ENCODE data around the gene EEPD1. TPM values are rescaled to one million over a fixed set of nuclear protein-coding genes. Genes with fewer than 3 reads are reported as not detected.
"Not testable (repeated sequence)": the region's sequence is repeated elsewhere in the genome, so short reads cannot be mapped to it uniquely, and the experiment has no call there.

The EEPD1 gene
- polyA plus RNA-seq, 3 donors from 2014 or later, result 1.3 to 4.4 (median 2.1) TPM

- H3K27ac Mint-ChIP-seq, result no peak overlapping the region
- DNase-seq, result no peak
- H3K36me3 Mint-ChIP-seq, result no peaks in the 10 kb centered on the region
- no peak overlapping the region for H3K4me3 Mint-ChIP-seq
- H3K9me3 Mint-ChIP-seq, result no peaks in the 10 kb centered on the region
- no peaks in the 10 kb centered on the region for H3K4me1 Mint-ChIP-seq
- peaks cover 0 to 3% (median 0%) of the 10 kb centered on the region in 3 donors for H3K27me3 Mint-ChIP-seq (ENCODE audit: low read depth in 3 of 3)
These were observed 80.0 kb downstream of the EEPD1 start for GRCh38 chr7:36232971-36233550.

DNA sequence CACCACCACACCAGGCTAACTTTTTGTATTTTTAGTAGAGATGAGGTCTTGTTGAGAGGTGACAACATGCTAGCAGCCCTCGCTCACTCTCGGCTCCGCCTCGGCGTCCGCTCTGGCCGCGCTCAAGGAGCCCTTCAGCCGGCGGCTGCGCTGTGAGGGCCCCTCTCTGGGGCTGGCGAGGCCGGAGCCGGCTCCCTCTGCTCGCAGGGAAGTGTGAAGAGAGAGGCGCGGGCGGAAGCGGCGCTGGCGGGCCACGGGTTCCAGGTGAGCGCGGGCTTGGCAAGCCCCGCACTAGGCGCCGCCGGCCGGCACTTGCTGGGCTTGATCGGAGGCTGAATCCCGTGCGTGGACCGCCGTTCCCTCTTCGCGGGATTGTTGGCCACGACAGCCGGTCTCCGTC lies 83.0 kb downstream of the EEPD1 start:
- Mint-ChIP-seq H3K27ac (no peak overlapping the region), H3K4me1 (no peaks in the 10 kb centered on the region), H3K9me3 (no peaks in the 10 kb centered on the region), H3K36me3 (no peaks in the 10 kb centered on the region), H3K27me3 (ENCODE audit: low read depth in 3 of 3) (peaks cover 0 to 2% (median 0%) of the 10 kb centered on the region in 3 donors), H3K4me3 (no peak overlapping the region)
- DNase-seq, result no peak

- Mint-ChIP-seq H3K27me3 (ENCODE audit: low read depth in 3 of 3) (peaks cover 0 to 2% (median 0%) of the 10 kb centered on the region in 3 donors), H3K9me3 (no peaks in the 10 kb centered on the region), H3K4me3 (no peak overlapping the region), H3K27ac (no peak overlapping the region), H3K36me3 (no peaks in the 10 kb centered on the region), H3K4me1 (no peaks in the 10 kb centered on the region)
- no peak for DNase-seq
These were observed 85.1 kb downstream of the EEPD1 start for GRCh38 chr7:36238138-36238537.

DNA sequence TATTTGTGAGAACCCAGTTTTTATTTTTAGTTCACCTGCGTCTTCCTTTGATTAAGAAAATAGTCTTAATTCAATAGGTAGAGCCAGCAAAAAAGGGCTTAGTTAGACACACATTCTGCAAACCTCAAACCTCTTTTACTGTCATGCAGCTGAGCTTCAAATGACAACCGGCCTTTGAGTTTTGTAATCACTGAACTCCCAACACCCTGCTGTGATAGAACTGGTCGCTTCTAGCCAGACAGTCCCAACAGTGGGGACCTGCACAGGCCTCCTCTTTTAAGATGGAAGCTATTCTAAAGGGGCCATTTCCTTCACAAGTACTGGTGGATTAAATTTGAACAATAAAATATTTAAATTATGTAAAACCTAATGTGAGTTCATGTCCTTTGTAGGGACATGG lies 90.3 kb downstream of the EEPD1 start:
- not testable (repeated sequence) for H3K4me3 Mint-ChIP-seq

GRCh38 chr7:36244001-36244400 lies 90.9 kb downstream of the EEPD1 start:
- not testable (repeated sequence) for H3K27me3 Mint-ChIP-seq (ENCODE audit: low read depth in 3 of 3); H3K36me3 Mint-ChIP-seq; H3K27ac Mint-ChIP-seq; H3K4me3 Mint-ChIP-seq; H3K9me3 Mint-ChIP-seq; DNase-seq; H3K4me1 Mint-ChIP-seq

More for the DNA sequence above, 90.3 kb downstream of the EEPD1 start:
- DNase-seq; H3K36me3 Mint-ChIP-seq; H3K27me3 Mint-ChIP-seq (ENCODE audit: low read depth in 3 of 3); H3K27ac Mint-ChIP-seq; H3K9me3 Mint-ChIP-seq; H3K4me1 Mint-ChIP-seq: not testable (repeated sequence)

GRCh38 chr7:36244429-36244828 lies 91.4 kb downstream of the EEPD1 start:
- no peak overlapping the region for H3K27ac Mint-ChIP-seq

GRCh38 chr7:36245684-36246299 lies 92.7 kb downstream of the EEPD1 start:
- H3K27ac Mint-ChIP-seq, result no peak overlapping the region
- H3K4me1 Mint-ChIP-seq, result no peaks in the 10 kb centered on the region
- no peak overlapping the region for H3K4me3 Mint-ChIP-seq
- no peaks in the 10 kb centered on the region for H3K9me3 Mint-ChIP-seq
- DNase-seq, result no peak
- no peaks in the 10 kb centered on the region for H3K36me3 Mint-ChIP-seq
- H3K27me3 Mint-ChIP-seq (ENCODE audit: low read depth in 3 of 3), result peaks cover 0 to 2% (median 0%) of the 10 kb centered on the region in 3 donors

More at GRCh38 chr7:36244429-36244828, 91.4 kb downstream of the EEPD1 start:
- no peaks in the 10 kb centered on the region for H3K36me3 Mint-ChIP-seq
- no peaks in the 10 kb centered on the region for H3K9me3 Mint-ChIP-seq
- H3K4me3 Mint-ChIP-seq, result no peak overlapping the region
- no peaks in the 10 kb centered on the region for H3K4me1 Mint-ChIP-seq
- peaks cover 0 to 2% (median 0%) of the 10 kb centered on the region in 3 donors for H3K27me3 Mint-ChIP-seq (ENCODE audit: low read depth in 3 of 3)
- no peak for DNase-seq

- Mint-ChIP-seq H3K4me3 (no peak overlapping the region), H3K27me3 (ENCODE audit: low read depth in 3 of 3) (peaks cover 0 to 3% (median 2%) of the 10 kb centered on the region in 3 donors), H3K27ac (no peak overlapping the region), H3K9me3 (peaks cover 0 to 3% (median 1%) of the 10 kb centered on the region in 6 donors), H3K36me3 (peaks cover 0 to under 1% (median 0%) of the 10 kb centered on the region in 3 donors), H3K4me1 (no peaks in the 10 kb centered on the region)
- no peak for DNase-seq
These were observed 96.0 kb downstream of the EEPD1 start for GRCh38 chr7:36249091-36249490.

- H3K9me3 Mint-ChIP-seq, result peaks cover 4 to 23% (median 9%) of the 10 kb centered on the region in 6 donors
- DNase-seq, result no peak
- peaks cover 0 to 9% (median 7%) of the 10 kb centered on the region in 3 donors for H3K27me3 Mint-ChIP-seq (ENCODE audit: low read depth in 3 of 3)
- no peaks in the 10 kb centered on the region for H3K4me1 Mint-ChIP-seq
- peaks cover 0 to 5% (median 3%) of the 10 kb centered on the region in 3 donors for H3K36me3 Mint-ChIP-seq
- H3K27ac Mint-ChIP-seq, result no peak overlapping the region
- H3K4me3 Mint-ChIP-seq, result no peak overlapping the region
These were observed 100.6 kb downstream of the EEPD1 start for GRCh38 chr7:36253699-36254098.

- peaks cover 0 to 15% (median 9%) of the 10 kb centered on the region in 3 donors for H3K27me3 Mint-ChIP-seq (ENCODE audit: low read depth in 3 of 3)
- H3K4me3 Mint-ChIP-seq, H3K36me3 Mint-ChIP-seq, DNase-seq, H3K27ac Mint-ChIP-seq, H3K4me1 Mint-ChIP-seq: not testable (repeated sequence)
- H3K9me3 Mint-ChIP-seq, result peaks cover 4 to 23% (median 9%) of the 10 kb centered on the region in 6 donors
These were observed 105.6 kb downstream of the EEPD1 start for GRCh38 chr7:36258510-36259259.

- Mint-ChIP-seq H3K4me3 (no peak overlapping the region), H3K4me1 (peaks cover 0 to 6% of the 10 kb centered on the region in 2 donors), H3K9me3 (peaks cover 0 to 6% (median 4%) of the 10 kb centered on the region in 6 donors), H3K27me3 (ENCODE audit: low read depth in 3 of 3) (peaks cover 2 to 10% (median 2%) of the 10 kb centered on the region in 3 donors), H3K27ac (no peak overlapping the region), H3K36me3 (peaks cover 0 to 5% (median 0%) of the 10 kb centered on the region in 3 donors)
- DNase-seq, result no peak
These were observed 107.4 kb downstream of the EEPD1 start for GRCh38 chr7:36260481-36260880.

GRCh38 chr7:36261019-36261754 lies 108.1 kb downstream of the EEPD1 start:
- H3K36me3 Mint-ChIP-seq, result no peaks in the 10 kb centered on the region
- DNase-seq, result no peak
- no peak overlapping the region for H3K4me3 Mint-ChIP-seq
- peaks cover 0 to 3% (median 0%) of the 10 kb centered on the region in 6 donors for H3K9me3 Mint-ChIP-seq
- no peak overlapping the region for H3K27ac Mint-ChIP-seq
- H3K4me1 Mint-ChIP-seq, result peaks cover 0 to 7% of the 10 kb centered on the region in 2 donors
- H3K27me3 Mint-ChIP-seq (ENCODE audit: low read depth in 3 of 3), result peaks cover 2 to 7% (median 2%) of the 10 kb centered on the region in 3 donors

DNA sequence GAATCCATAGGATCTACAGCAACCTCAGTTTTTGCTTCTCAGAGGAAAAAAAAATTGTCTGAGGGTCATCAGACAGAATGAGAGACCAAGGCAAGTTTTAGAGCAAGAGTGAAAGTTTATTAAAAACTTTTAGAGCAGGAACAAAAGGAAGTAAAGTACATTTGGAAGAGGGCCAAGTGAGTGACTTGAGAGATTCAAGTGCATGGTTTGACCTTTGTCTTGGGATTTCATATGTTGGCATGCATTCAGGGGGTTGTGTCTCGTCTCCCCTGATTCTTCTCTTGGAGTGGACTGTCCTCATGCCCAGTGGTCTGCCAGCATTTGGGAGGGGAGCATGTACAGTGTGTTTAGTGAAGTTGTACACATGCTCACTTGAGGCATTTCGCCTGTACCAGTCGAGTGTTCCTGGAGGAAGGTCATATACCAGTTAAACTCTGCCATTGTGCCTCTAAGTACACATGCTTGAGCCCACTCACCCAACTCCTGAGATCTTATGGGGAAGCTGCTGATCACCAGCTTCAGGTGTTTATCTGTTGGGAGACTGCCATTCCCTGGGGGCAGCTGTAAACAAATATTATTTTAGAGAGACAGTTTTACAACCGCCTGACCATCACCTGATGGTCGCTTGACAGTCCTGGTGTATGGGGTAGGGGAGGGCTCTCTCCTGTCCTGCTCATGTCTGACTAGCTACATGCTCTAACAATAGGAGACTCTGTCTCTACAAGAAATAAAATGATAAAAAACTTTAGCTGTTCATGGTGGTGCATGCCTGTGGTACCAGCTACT lies 109.4 kb downstream of the EEPD1 start:
- Mint-ChIP-seq H3K4me3 (no peak overlapping the region), H3K27ac (no peak overlapping the region), H3K27me3 (ENCODE audit: low read depth in 3 of 3) (peaks cover 2 to 6% (median 2%) of the 10 kb centered on the region in 3 donors), H3K9me3 (peaks cover 0 to 5% (median 0%) of the 10 kb centered on the region in 6 donors), H3K4me1 (peaks cover 0 to 7% of the 10 kb centered on the region in 2 donors), H3K36me3 (no peaks in the 10 kb centered on the region)
- DNase-seq, result no peak
